ENCODE data around the gene CTRB2.
"Not testable (repeated sequence)": the region's sequence is repeated elsewhere in the genome, so short reads cannot be mapped to it uniquely, and the experiment has no call there.

The CTRB2 gene

GRCh38 chr16:75206749-75207451, at the start of gene CTRB2:
Gene CTRB2 (minus strand): TSS chr16:75207161. CDS start chr16:75207141, 20 bp downstream.
- DNase-seq: no peak

DNA sequence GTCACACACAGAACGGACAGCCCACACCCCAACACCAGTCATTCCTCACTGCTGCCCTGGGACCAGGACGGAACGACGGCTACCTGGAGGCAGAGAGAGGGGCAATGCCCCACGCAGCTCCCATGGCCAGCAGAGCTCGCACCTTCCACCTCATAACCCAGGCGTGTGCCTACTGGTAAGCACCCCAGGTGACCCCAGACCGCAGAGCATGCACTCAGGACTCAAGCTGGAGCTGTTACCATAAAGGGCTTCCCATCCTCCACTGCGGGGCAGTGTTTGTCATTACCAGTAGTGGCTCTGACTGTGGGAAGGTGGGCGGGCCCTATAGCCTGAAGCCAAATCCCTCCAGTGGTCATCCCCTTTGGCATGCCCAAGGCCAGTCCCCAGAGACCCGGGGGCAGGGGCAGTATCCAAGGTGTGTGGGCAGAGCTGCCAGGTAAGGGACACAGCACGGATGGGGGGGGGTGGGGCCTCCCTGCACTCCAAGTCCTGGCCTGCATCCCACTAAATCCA, 49.2 kb upstream of the CTRB2 start:
- DNase-seq: no peak

- no peak for DNase-seq
Measured at GRCh38 chr16:75254359-75254837, 47.4 kb upstream of the CTRB2 start.

DNA sequence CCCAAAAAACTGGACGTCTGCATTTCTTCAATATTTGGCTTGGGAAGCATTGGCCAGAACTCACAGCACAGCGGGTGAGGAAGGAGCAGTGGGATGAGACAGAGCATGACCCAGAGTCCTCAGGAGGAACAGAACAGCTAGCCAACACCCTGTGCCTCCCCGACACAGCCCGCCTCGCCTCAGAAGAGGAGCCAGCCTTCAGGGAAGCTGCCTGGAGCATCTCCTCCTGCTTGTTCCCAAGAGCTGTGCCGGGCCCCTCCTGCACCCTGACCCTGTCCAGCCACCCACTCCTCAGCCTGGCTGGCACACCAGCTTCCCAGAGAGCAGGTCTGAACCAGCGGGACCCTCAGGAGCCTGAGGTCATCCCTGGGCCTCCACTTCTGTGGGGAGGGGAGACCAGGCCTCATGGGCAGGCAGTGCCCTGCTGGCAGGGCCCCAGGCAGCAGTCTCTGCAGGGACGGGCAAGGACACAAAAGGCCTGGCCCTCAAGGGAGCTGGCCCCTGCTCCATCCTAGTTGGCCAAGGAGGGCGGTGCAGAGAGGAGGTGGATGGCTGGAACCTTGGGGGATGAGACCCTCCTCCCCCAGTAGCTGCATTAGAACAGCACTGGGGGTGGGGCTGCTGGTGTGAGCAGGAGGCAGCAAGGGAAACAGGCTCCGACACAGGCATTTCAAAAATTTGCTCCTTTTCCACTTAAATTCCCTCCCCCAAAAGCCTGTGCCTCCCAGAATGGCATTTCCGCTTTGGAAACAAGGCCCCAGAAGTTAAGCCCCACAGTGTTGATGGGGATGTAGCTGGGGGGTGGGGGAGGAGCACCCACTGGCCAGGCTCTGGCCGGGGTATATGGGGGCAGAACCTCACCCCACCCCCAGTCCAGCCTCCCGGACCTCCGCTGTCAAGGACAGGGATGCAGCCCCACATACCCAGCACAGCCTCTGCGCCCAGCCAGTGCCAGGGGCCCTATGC, 46.3 kb upstream of the CTRB2 start:
- no peak for DNase-seq

- DNase-seq: no peak
Measured at GRCh38 chr16:75252049-75252864, 45.3 kb upstream of the CTRB2 start.

DNA sequence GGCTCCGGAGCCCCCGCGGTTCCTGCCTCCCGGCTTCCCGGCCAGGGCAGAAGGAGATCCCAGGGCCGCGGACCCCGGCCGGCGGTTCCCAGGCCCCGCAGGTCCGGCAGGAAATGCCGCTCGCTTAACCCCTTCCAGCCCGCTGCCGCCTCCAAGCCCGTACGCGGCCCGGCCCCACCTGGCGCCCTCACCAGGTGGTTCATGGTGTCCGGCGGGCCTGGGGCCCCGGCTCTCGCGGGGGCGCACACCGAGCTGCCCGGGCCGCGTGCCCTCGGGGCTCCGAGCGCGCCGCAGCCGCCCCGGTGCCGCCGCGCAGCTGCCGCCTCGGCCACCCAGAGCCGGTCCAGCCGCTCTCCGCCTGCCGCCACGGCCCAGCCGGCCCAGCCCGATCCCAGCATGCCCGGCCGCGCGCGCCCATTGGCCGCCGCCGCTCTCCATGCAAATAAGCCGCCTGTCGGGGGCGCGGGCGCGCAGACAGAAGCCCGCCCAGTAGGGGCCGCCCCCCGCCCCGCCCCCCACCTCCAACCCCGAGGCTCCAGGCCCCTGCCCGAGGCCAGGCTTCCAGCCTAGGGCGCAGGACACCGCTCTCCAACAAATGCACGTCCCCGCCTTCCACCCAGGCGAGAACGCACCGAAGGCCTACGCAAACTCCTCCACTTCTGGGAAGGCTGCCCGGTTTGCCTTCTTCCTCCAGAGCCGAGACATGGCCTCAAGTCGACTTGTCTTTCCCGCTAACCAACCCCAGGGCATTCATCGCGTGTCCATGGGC, 44.5 kb upstream of the CTRB2 start, which contains the start of gene BCAR1:
TSS of gene BCAR1 (minus strand) at position 345 of the 769 bp plus-strand sequence. CDS start at position 203, 142 bp downstream.
- DNase-seq: peak; percentile 64

GRCh38 chr16:75250809-75251279, 43.9 kb upstream of the CTRB2 start:
- no peak for DNase-seq

DNA sequence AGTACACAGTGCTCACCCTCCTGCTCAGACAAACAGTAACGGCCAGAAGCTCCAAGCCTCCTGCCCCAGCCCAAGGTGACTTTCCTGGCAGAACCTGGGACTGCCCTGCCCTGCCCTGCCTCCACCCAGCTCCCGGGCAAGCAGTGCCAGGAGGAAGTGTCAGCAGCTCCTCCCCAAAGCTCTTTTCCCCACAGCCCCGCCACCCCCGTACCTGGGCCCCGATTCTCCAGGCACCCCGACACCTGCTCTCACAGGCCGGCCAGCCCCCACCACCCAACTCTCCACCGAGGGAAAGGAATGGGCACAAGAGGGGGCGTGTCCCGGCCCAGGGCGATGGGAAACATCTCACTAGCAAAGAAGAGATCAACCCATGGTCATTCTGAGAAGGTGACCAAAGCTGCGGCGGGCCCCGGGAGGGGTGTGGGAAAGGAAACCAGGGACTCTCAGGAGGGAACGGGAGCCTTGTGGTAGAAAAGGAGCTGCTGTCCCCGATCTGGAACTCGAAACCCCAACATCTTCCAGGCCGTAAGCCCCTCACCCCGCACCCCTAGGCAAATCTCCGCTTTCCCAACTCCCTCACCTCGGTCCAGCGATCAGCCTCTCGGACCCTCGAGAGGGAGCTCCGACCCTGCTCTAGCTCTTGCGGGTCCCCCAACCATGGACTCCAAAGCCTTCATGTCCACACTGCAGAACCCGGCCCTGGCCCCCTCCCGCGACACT, 43.3 kb upstream of the CTRB2 start:
- no peak for DNase-seq

GRCh38 chr16:75249441-75249840, 42.5 kb upstream of the CTRB2 start:
- DNase-seq: no peak

- DNase-seq: no peak
Measured at GRCh38 chr16:75248536-75249380, 41.8 kb upstream of the CTRB2 start.

- no peak for DNase-seq
Measured at GRCh38 chr16:75248142-75248535, 41.2 kb upstream of the CTRB2 start.

- DNase-seq: no peak
Measured at GRCh38 chr16:75247249-75247648, 40.3 kb upstream of the CTRB2 start.

DNA sequence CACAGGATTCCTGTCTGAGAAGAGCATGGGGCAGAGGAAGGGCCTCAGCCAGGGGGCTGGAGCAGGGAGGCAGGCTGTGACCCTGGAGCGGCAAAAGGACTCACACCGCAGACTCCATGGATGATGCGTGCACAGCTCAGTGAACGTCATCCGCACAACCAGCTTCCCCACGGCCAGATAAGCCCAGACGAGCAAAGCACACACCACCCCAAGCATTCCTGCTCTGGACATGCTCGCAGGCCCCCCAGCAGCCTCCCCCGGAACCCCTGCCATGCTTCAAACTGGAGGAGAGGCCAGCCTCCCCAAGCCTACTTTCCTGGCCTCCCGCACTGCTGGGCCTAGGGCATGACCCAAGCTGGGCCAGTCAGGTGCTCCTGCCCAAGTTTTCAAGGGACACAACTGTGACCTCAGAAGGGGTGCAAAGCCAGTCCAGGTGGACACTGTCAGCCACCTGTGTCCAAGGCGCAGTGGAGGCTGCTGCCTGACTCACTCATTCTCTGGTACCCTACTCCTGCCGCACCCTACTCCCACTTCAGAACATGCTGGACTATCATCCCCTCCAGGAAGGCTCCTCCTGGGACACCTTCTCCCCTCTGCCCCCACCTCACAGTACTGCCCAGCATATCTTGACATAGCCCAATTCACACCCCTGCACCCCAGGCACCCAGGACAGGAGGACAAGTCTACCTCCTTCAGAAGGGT, 39.7 kb upstream of the CTRB2 start:
- DNase-seq: no peak

GRCh38 chr16:75244844-75245758, 38.1 kb upstream of the CTRB2 start:
- DNase-seq: no peak

- no peak for DNase-seq
Measured at GRCh38 chr16:75244225-75244809, 37.4 kb upstream of the CTRB2 start.

- DNase-seq: no peak
Measured at GRCh38 chr16:75243667-75244224, 36.8 kb upstream of the CTRB2 start.

GRCh38 chr16:75242436-75243078, 35.6 kb upstream of the CTRB2 start:
- DNase-seq: not testable (repeated sequence)
